ENCODE measurements around the gene PSMB11. TPM values are rescaled to one million over a fixed set of nuclear protein-coding genes. Genes with fewer than 3 reads are reported as not detected.

The PSMB11 gene
- total RNA-seq, 4 donors from 2014 or later, result not detected

DNA sequence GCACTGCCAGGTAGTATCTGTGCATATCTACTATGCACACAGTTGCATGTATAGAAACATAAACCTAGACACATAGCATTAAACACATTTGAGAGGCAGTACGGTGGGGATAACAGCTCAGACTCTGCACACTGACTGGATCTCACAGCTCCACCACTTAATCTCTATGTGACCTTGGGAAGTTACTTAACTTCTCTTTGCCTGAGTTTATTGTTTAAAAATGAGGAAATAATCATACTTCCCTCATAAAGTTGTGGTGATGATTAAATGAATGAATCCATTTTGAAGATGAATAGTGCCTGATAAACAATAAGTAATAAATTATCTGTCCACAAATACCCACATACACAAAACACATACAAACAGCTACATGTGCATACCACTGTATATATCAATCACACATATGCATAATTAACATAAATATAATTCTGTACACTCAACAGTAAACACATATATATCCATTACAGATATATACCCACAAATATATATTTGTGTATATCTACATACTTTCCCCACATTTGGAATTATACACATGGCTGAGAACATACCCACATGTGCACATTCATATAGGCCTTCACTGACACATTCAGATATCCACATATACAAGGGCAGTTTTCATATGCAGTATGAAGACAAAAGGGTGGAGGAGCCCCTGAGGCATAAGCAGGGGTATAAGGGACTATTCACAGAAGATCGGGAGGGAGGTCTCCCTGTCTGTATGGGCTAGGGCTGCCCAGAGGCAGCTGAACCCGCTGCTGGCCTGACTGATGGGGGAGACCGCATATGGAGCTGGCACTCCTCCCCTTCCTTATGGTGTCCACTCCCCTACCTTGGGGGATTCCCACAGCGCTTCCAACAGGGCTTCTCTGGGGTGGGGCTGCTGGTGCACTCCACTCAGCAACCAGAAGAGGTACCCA, 9.4 kb downstream of the PSMB11 start:
- DNase-seq, result no peak
- ATAC-seq, result no peak
- in situ Hi-C loops (cut with MboI; ENCODE audit: low sequenced_read_pairs in 4 of 4) (loop anchor here in 2 of 4 donors (5.0 kb wide), 2 partner anchors 59 to 64 kb away; no protein-coding TSS in a partner anchor), intact Hi-C loops (cut with DNase I; ENCODE audit: low total_unique reads) (no loop called here)
- no peaks in the 10 kb centered on the region for H3K36me3 ChIP-seq
- H3K27me3 ChIP-seq, result no peaks in the 10 kb centered on the region
- peaks cover 0 to under 1% of the 10 kb centered on the region in 2 donors for H3K4me1 ChIP-seq
- TF ChIP-seq, protein P1, sequence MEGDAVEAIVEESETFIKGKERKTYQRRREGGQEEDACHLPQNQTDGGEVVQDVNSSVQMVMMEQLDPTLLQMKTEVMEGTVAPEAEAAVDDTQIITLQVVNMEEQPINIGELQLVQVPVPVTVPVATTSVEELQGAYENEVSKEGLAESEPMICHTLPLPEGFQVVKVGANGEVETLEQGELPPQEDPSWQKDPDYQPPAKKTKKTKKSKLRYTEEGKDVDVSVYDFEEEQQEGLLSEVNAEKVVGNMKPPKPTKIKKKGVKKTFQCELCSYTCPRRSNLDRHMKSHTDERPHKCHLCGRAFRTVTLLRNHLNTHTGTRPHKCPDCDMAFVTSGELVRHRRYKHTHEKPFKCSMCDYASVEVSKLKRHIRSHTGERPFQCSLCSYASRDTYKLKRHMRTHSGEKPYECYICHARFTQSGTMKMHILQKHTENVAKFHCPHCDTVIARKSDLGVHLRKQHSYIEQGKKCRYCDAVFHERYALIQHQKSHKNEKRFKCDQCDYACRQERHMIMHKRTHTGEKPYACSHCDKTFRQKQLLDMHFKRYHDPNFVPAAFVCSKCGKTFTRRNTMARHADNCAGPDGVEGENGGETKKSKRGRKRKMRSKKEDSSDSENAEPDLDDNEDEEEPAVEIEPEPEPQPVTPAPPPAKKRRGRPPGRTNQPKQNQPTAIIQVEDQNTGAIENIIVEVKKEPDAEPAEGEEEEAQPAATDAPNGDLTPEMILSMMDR (IDR thresholded peaks at IDR 0.05 in 4 of 5, conservative IDR thresholded peaks at IDR 0.05 in 1 of 5), result no peak
- no peak for TF ChIP-seq POLR2A (IDR thresholded peaks at IDR 0.05)
- no peak overlapping the region for H3K4me3 ChIP-seq
- no peaks in the 10 kb centered on the region for H3K9me3 ChIP-seq
- no peak overlapping the region for H3K27ac ChIP-seq

DNA sequence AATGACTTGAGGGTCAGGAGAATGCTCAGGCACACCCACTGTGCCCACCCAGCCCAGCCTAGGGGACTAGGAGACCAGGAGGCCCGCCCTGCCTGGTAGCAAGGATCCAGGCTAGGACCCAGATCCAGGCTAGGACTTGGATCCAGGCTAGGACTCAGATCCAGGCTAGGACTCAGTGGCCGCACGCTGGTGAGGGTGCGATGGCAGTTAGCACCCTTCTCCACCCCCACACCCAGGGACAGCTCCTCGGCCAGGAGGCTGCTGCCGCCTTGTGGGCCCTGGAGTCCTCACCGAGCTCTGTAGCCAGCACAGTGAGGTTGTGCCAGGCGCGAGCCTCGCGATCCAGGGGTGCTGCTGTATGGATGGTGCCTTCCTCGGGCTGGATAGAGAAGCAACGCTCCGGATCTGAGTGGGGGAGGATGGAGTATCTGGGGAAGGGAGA, 10.2 kb downstream of the PSMB11 start:
- ATAC-seq (no peak), DNase-seq (no peak)
- no peak overlapping the region for H3K27ac ChIP-seq
- H3K9me3 ChIP-seq, result no peaks in the 10 kb centered on the region
- no peak overlapping the region for H3K4me3 ChIP-seq
- in situ Hi-C loops (cut with MboI; ENCODE audit: low sequenced_read_pairs in 4 of 4) (loop anchor here in 2 of 4 donors (5.0 kb wide), 2 partner anchors 60 to 65 kb away; no protein-coding TSS in a partner anchor), intact Hi-C loops (cut with DNase I; ENCODE audit: low total_unique reads) (no loop called here)
- peaks cover 0 to 8% of the 10 kb centered on the region in 2 donors for H3K4me1 ChIP-seq
- no peaks in the 10 kb centered on the region for H3K36me3 ChIP-seq
- no peaks in the 10 kb centered on the region for H3K27me3 ChIP-seq
- TF ChIP-seq POLR2A (IDR thresholded peaks at IDR 0.05), result no peak
- TF ChIP-seq, protein P1 (IDR thresholded peaks at IDR 0.05 in 4 of 5, conservative IDR thresholded peaks at IDR 0.05 in 1 of 5), result no peak

GRCh38 chr14:23052671-23053070, 10.7 kb downstream of the PSMB11 start:
- intact Hi-C loops (cut with DNase I; ENCODE audit: low total_unique reads), result no loop called here
- Histone ChIP-seq H3K36me3 (no peaks in the 10 kb centered on the region), H3K27ac (no peak overlapping the region), H3K4me1 (peaks cover under 1 to 8% of the 10 kb centered on the region in 2 donors), H3K27me3 (no peaks in the 10 kb centered on the region), H3K9me3 (no peaks in the 10 kb centered on the region), H3K4me3 (no peak overlapping the region)
- in situ Hi-C loops (cut with MboI; ENCODE audit: low sequenced_read_pairs in 4 of 4), result loop anchor here in 2 of 4 donors (5.0 kb wide), 2 partner anchors 60 to 65 kb away; no protein-coding TSS in a partner anchor
- no peak for TF ChIP-seq POLR2A (IDR thresholded peaks at IDR 0.05)
- TF ChIP-seq, protein P1 (IDR thresholded peaks at IDR 0.05 in 4 of 5, conservative IDR thresholded peaks at IDR 0.05 in 1 of 5), result no peak
- DNase-seq (no peak), ATAC-seq (no peak)

GRCh38 chr14:23053426-23053825, 11.4 kb downstream of the PSMB11 start:
- H3K9me3 ChIP-seq, result no peaks in the 10 kb centered on the region
- H3K4me1 ChIP-seq, result peaks cover 3 to 8% of the 10 kb centered on the region in 2 donors
- no peak for TF ChIP-seq POLR2A (IDR thresholded peaks at IDR 0.05)
- TF ChIP-seq, protein P1 (IDR thresholded peaks at IDR 0.05 in 4 of 5, conservative IDR thresholded peaks at IDR 0.05 in 1 of 5), result no peak
- H3K36me3 ChIP-seq, result no peaks in the 10 kb centered on the region
- in situ Hi-C loops (cut with MboI; ENCODE audit: low sequenced_read_pairs in 4 of 4) (loop anchor here in 2 of 4 donors (5.0 kb wide), 2 partner anchors 61 to 66 kb away; no protein-coding TSS in a partner anchor), intact Hi-C loops (cut with DNase I; ENCODE audit: low total_unique reads) (no loop called here)
- no peak overlapping the region for H3K27ac ChIP-seq
- ATAC-seq (no peak), DNase-seq (no peak)
- no peak overlapping the region for H3K4me3 ChIP-seq
- H3K27me3 ChIP-seq, result no peaks in the 10 kb centered on the region

Measured in gastrocnemius medialis (tissue), 4 donors.